Muscle of leg (tissue), 16 donors: ENCODE measurements around the gene STMN3. TPM values are rescaled to one million over a fixed set of nuclear protein-coding genes. Genes with fewer than 3 reads are reported as not detected.
A peak's percentile ranks its signal among the peaks of the same experiment; 100 is the strongest.

ENCODE experiments used
- DNase-seq: peaks from one replicate; pipeline ENCODE4 v3.0.0; 2013
- H3K27ac ChIP-seq: one replicate; pipeline ENCODE4 v1.5.1; 2013; ENCODE audit warnings: mild to moderate bottlenecking, low read length, control low read depth
- H3K27me3 ChIP-seq: one replicate; pipeline ENCODE4 v1.6.1; 2013; ENCODE audit warnings: low read length; ENCODE audit not compliant: control insufficient read depth, insufficient read depth
- H3K36me3 ChIP-seq: one replicate; pipeline ENCODE4 v1.6.1; 2013; ENCODE audit warnings: low read length; ENCODE audit not compliant: control insufficient read depth, insufficient read depth
- H3K4me1 ChIP-seq: one replicate; pipeline ENCODE4 v1.6.1; 2013; ENCODE audit warnings: low read length; ENCODE audit not compliant: control insufficient read depth, insufficient read depth
- H3K4me3 ChIP-seq: one replicate; pipeline ENCODE4 v1.5.1; 2013; ENCODE audit warnings: low read length, control low read depth
- H3K9me3 ChIP-seq: replicated peaks from 2 replicates; pipeline ENCODE4 v1.6.1; 2013; ENCODE audit warnings: low read depth, low read length; ENCODE audit not compliant: control insufficient read depth
- WGBS: methylation state at CpG from one replicate; pipeline ENCODE4 v1.1.5; 2013; ENCODE audit warnings: missing lambda C conversion rate; ENCODE audit not compliant: insufficient coverage; 5-methylcytosine and 5-hydroxymethylcytosine counted together
- long read RNA-seq, 11 donors: transcript quantifications; one replicate each; lab custom pipeline, GENCODE V29; 2026
- polyA plus RNA-seq, 8 donors: library from polyadenylated mRNA; unstranded; fragments of 120-200 nt; gene quantifications; one replicate each; pipeline versions ENCODE4 v1.2.1 to v1.2.3, GENCODE V29; 2013; ENCODE audit warnings: inconsistent platforms in 1 of 8, low replicate concordance in 1 of 8; ENCODE audit not compliant: insufficient read length in 8 of 8, insufficient read depth in 1 of 8
- total RNA-seq: library from RNA; stranded (reverse); fragments of 120-200 nt; gene quantifications from one replicate; pipeline ENCODE4 v1.2.4, GENCODE V29; 2013

Gene STMN3
- 18.3 TPM for total RNA-seq
- polyA plus RNA-seq = 10 to 100 TPM; 12.3 to 31.9 (median 19.4) TPM
- long read RNA-seq, donor 1, partial matches to known transcripts = 0 of 2 reads
- long read RNA-seq, donor 1, other reads (novel, unspliced or antisense) = 0 of 2 reads
- long read RNA-seq, donor 2, partial matches to known transcripts = 0 of 1 reads
- long read RNA-seq, donor 2, other reads (novel, unspliced or antisense) = 0 of 1 reads
- long read RNA-seq, donor 3, partial matches to known transcripts = 0 of 3 reads
- long read RNA-seq, donor 3, other reads (novel, unspliced or antisense) = 0 of 3 reads
- long read RNA-seq, donor 4, partial matches to known transcripts = 0 of 3 reads
- long read RNA-seq, donor 4, other reads (novel, unspliced or antisense) = 0 of 3 reads
- long read RNA-seq, donor 5, transcript STMN3-201 (5 exons, 2,255 nt) = major isoform, 19 of 19 reads
- long read RNA-seq, donor 5, partial matches to known transcripts = 0 of 19 reads
- long read RNA-seq, donor 5, other reads (novel, unspliced or antisense) = 0 of 19 reads
- long read RNA-seq, donor 6, transcript STMN3-201 (5 exons, 2,255 nt) = major isoform, 6 of 6 reads
- long read RNA-seq, donor 6, partial matches to known transcripts = 0 of 6 reads
- long read RNA-seq, donor 6, other reads (novel, unspliced or antisense) = 0 of 6 reads
- long read RNA-seq, donor 7, transcript STMN3-201 (5 exons, 2,255 nt) = major isoform, 12 of 12 reads
- long read RNA-seq, donor 7, partial matches to known transcripts = 0 of 12 reads
- long read RNA-seq, donor 7, other reads (novel, unspliced or antisense) = 0 of 12 reads
- long read RNA-seq, donor 8, partial matches to known transcripts = 0 of 3 reads
- long read RNA-seq, donor 8, other reads (novel, unspliced or antisense) = 0 of 3 reads
- long read RNA-seq, donor 9, partial matches to known transcripts = 0 of 4 reads
- long read RNA-seq, donor 9, other reads (novel, unspliced or antisense) = 0 of 4 reads
- long read RNA-seq, donor 10, transcript STMN3-201 (5 exons, 2,255 nt) = major isoform, 6 of 6 reads
- long read RNA-seq, donor 10, partial matches to known transcripts = 0 of 6 reads
- long read RNA-seq, donor 10, other reads (novel, unspliced or antisense) = 0 of 6 reads
- long read RNA-seq, donor 11, transcript STMN3-201 (5 exons, 2,255 nt) = major isoform, 7 of 7 reads
- long read RNA-seq, donor 11, partial matches to known transcripts = 0 of 7 reads
- long read RNA-seq, donor 11, other reads (novel, unspliced or antisense) = 0 of 7 reads

GRCh38 chr20:63653041-63653973, at the start of gene STMN3:
Gene STMN3 (minus strand): TSS chr20:63653424. CDS start chr20:63653345, 79 bp downstream.
- peak; percentile 96 for DNase-seq
- Histone ChIP-seq H3K9me3 (no peaks in the 10 kb centered on the region), H3K27me3 (peaks cover 3% of the 10 kb centered on the region), H3K4me3 (peak within 1 kb of the TSS; percentile 57), H3K36me3 (no peaks in the 10 kb centered on the region), H3K27ac (peak within 1 kb of the TSS; percentile 67), H3K4me1 (peaks cover 24% of the 10 kb centered on the region)
- WGBS = under 1% methylated on average over 51 of the region's 73 CpGs

GRCh38 chr20:63702036-63702665, 48.9 kb upstream of the STMN3 start:
- Histone ChIP-seq H3K36me3 (peaks cover 42% of the 10 kb centered on the region), H3K9me3 (no peaks in the 10 kb centered on the region), H3K4me3 (no peak overlapping the region), H3K4me1 (peaks cover 38% of the 10 kb centered on the region), H3K27me3 (no peaks in the 10 kb centered on the region), H3K27ac (no peak overlapping the region)
- WGBS = 89% methylated on average over 14 of the region's 16 CpGs
- DNase-seq = no peak

GRCh38 chr20:63701329-63702035, 48.3 kb upstream of the STMN3 start:
- Histone ChIP-seq H3K4me3 (no peak overlapping the region), H3K4me1 (peaks cover 40% of the 10 kb centered on the region), H3K9me3 (no peaks in the 10 kb centered on the region), H3K27ac (no peak overlapping the region), H3K27me3 (no peaks in the 10 kb centered on the region), H3K36me3 (peaks cover 42% of the 10 kb centered on the region)
- peak; percentile 7 for DNase-seq
- WGBS = 80% methylated on average over 6 of the region's 14 CpGs

GRCh38 chr20:63701051-63701328, 47.8 kb upstream of the STMN3 start:
- no peak overlapping the region for H3K4me3 ChIP-seq
- H3K4me1 ChIP-seq = peaks cover 40% of the 10 kb centered on the region
- peaks cover 37% of the 10 kb centered on the region for H3K36me3 ChIP-seq
- H3K9me3 ChIP-seq = no peaks in the 10 kb centered on the region
- 53% methylated on average over 3 of the region's 5 CpGs for WGBS
- H3K27me3 ChIP-seq = no peaks in the 10 kb centered on the region
- H3K27ac ChIP-seq = no peak overlapping the region
- no peak for DNase-seq

DNA sequence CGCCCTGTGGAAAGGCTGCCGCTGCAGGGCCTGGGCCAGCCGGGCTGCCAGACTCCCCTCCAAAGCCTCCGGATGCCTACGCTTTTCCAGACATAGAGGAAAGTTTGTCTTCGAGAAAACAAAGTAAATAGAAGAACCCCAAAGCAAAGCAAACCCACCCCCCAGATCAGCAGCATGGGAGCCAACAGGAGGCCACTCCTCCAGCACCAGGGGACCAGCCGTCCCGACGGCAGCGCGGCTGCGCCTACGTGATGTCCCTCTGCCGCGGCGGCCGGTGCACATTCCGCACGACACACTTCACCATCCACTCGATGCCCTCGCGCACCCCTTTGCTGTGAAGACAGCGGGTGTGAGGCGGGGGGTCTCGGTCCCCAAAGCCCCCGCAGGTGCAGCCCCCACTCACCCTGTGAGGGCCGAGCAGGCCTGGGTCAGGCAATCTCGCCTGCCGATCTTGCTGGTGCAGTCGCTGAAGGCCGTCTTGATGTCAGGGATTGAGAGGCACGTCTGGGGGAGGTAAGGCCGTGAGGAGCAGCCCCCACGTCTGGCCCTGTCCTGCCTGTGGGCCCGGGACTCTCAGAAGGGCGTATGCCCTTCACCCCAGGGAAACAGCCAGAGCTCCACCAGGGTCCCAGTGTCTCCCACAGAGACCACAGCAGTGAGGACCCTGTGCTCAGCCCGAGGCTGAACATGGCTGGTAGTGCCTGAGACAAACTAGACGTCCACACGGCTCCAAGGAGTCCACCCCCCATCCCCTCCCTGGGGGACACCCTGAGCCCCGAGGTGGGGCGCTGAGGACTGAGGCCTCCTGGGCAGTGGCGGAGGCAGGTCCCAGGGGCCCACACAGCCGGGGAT, 47.2 kb upstream of the STMN3 start:
- Histone ChIP-seq H3K27me3 (no peaks in the 10 kb centered on the region), H3K4me3 (no peak overlapping the region), H3K9me3 (no peaks in the 10 kb centered on the region), H3K27ac (no peak overlapping the region), H3K36me3 (peaks cover 34% of the 10 kb centered on the region), H3K4me1 (peaks cover 43% of the 10 kb centered on the region)
- peak; percentile 13 for DNase-seq
- 81% methylated on average over 22 of the region's 43 CpGs for WGBS

- Histone ChIP-seq H3K9me3 (no peaks in the 10 kb centered on the region), H3K36me3 (peaks cover 34% of the 10 kb centered on the region), H3K4me3 (no peak overlapping the region), H3K4me1 (peaks cover 43% of the 10 kb centered on the region), H3K27ac (no peak overlapping the region), H3K27me3 (no peaks in the 10 kb centered on the region)
- WGBS = 51% methylated on average over 18 of the region's 24 CpGs
- DNase-seq = peak; percentile 22
Measured at GRCh38 chr20:63699466-63700198, 46.4 kb upstream of the STMN3 start.

GRCh38 chr20:63698739-63699465, 45.7 kb upstream of the STMN3 start:
- 30% methylated on average over 12 of the region's 19 CpGs for WGBS
- Histone ChIP-seq H3K27ac (peak overlapping the region; percentile 29), H3K27me3 (no peaks in the 10 kb centered on the region), H3K9me3 (no peaks in the 10 kb centered on the region), H3K4me1 (peaks cover 43% of the 10 kb centered on the region), H3K4me3 (no peak overlapping the region), H3K36me3 (peaks cover 31% of the 10 kb centered on the region)
- peak; percentile 77 for DNase-seq
